ENCODE measurements around the gene KRTAP5-3. TPM values are rescaled to one million over a fixed set of nuclear protein-coding genes. Genes with fewer than 3 reads are reported as not detected.

KRTAP5-3 gene, protein sequence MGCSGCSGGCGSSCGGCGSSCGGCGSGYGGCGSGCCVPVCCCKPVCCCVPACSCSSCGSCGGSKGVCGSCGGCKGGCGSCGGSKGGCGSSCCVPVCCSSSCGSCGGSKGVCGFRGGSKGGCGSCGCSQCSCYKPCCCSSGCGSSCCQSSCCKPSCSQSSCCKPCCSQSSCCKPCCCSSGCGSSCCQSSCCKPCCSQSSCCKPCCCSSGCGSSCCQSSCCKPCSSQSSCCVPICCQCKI
- not detected for total RNA-seq

DNA sequence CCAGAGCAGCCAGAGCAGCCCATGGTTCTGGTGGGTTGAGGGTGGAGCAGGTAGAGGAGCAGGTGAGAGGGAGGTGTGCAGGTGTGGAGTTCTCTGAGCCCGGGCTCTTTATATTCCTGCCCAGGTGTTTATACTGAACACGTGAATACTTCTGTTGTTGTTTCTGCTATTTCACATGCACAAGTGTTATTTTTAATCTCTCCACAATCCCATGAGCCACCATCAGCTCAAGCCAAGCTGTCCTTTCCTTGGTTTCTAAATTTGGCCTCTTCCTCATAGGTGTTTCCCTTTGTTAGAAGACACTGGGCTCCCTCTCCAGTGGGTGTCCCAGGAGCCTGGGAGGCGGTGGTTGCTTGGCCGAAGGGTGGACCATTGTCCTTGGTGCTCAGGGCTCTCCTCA is at the start of gene KRTAP5-3:
Gene KRTAP5-3, minus strand, starts transcription at position 101 of the 400 bp plus-strand sequence. Its CDS starts 78 bp downstream, at position 23.
- TF ChIP-seq, protein P1, sequence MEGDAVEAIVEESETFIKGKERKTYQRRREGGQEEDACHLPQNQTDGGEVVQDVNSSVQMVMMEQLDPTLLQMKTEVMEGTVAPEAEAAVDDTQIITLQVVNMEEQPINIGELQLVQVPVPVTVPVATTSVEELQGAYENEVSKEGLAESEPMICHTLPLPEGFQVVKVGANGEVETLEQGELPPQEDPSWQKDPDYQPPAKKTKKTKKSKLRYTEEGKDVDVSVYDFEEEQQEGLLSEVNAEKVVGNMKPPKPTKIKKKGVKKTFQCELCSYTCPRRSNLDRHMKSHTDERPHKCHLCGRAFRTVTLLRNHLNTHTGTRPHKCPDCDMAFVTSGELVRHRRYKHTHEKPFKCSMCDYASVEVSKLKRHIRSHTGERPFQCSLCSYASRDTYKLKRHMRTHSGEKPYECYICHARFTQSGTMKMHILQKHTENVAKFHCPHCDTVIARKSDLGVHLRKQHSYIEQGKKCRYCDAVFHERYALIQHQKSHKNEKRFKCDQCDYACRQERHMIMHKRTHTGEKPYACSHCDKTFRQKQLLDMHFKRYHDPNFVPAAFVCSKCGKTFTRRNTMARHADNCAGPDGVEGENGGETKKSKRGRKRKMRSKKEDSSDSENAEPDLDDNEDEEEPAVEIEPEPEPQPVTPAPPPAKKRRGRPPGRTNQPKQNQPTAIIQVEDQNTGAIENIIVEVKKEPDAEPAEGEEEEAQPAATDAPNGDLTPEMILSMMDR (IDR thresholded peaks at IDR 0.05) = no peak
- no peaks in the 10 kb centered on the region for H3K27me3 ChIP-seq

DNA sequence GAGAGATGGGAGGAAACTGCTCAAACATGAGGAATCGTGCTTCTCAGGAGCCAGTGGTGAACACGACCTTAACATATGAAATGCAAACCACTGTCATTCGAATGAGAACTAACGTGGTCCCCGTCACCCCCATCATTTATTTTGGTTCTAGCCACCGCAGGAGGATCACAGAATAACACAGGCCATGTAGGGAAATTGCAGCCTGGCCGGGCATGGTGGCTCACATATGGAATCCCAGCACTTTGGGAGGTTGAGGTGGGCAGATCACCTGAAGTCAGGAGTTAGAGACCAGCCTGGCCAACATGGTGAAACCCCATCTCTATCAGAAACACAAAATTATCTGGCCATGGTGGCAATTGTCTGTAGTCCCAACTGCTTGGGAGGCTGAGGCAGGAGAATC is 48.4 kb upstream of the KRTAP5-3 start:
- no peaks in the 10 kb centered on the region for H3K36me3 ChIP-seq
- H3K27me3 ChIP-seq = no peaks in the 10 kb centered on the region
- TF ChIP-seq, protein P1 (IDR thresholded peaks at IDR 0.05) = no peak
- H3K4me3 ChIP-seq = no peak overlapping the region
- H3K27ac ChIP-seq = no peak overlapping the region
- no peaks in the 10 kb centered on the region for H3K9me3 ChIP-seq
- no peaks in the 10 kb centered on the region for H3K4me1 ChIP-seq
- DNase-seq (ENCODE audit: low spot score) = no peak

More for the DNA sequence above, at the start of gene KRTAP5-3:
- Histone ChIP-seq H3K27ac (no peak within 1 kb of the TSS), H3K4me3 (no peak within 1 kb of the TSS), H3K36me3 (no peaks in the 10 kb centered on the region), H3K9me3 (no peaks in the 10 kb centered on the region), H3K4me1 (peaks cover 0 to 7% of the 10 kb centered on the region in 2 donors)
- DNase-seq (ENCODE audit: low spot score) = no peak

DNA sequence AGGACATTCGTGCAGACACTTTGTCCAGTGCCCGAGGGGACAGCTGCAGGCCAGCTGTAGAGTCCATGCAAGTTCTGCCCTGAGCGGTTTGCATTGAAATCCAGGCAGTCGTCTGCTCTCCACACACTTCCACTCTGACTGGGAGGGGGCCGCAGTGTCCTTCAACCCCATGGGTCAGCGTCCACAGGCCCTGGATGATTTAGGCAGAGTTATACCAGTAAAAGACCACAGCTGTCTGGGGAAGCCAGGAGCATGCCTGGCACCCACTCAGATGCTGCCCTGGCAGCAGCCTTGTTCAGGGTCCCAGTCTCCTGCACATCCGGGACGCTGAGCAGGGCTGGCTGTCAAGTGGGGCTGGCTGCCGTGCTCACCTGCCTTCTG is 47.8 kb upstream of the KRTAP5-3 start:
- Histone ChIP-seq H3K27ac (no peak overlapping the region), H3K4me1 (no peaks in the 10 kb centered on the region), H3K36me3 (no peaks in the 10 kb centered on the region), H3K27me3 (no peaks in the 10 kb centered on the region), H3K9me3 (no peaks in the 10 kb centered on the region), H3K4me3 (no peak overlapping the region)
- no peak for DNase-seq (ENCODE audit: low spot score)
- TF ChIP-seq, protein P1 (IDR thresholded peaks at IDR 0.05) = no peak

DNA sequence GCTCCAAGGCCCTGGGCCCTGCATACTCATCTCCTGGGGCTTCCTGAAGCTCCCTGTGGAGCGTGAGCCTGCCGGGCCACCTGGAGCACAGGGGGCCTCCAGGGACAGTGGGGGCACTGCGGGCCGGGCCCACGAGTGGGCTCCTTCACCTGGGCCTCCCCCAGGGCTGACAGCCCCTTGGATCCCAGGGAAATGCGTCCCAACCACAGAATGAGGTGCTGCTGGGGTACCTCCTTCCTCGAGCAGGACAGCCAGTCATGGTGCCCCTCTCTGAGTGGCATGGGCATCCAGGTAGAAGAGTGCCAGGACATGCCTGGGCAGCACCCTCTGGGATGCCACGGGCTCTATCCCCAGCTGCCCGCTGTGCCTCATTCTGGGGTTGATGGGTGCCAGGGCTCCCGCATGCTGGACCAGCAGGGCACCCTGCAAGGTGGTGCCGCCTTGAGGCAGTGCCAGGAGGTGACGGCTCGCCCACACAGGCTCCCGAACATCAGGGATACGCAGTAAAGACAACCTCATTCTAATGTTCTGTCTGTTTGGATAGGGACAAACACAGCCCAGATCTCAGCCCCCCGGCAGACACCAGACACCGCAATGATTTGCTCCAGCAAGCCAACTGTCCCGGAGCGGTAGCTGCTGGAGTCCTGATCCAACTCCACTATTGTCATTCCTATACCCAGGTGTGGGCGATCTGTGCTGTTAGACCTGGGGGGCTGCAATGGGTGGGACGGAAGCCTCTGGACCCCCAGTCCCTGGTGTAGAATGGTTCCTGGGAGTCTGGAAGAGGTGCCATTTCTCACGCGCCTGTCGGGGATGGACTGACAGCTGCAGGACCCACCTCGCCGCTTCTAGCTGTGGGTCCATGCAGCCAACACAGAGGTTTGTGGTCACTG is 47.2 kb upstream of the KRTAP5-3 start:
- Histone ChIP-seq H3K9me3 (no peaks in the 10 kb centered on the region), H3K4me1 (no peaks in the 10 kb centered on the region), H3K27ac (no peak overlapping the region), H3K4me3 (no peak overlapping the region), H3K36me3 (no peaks in the 10 kb centered on the region), H3K27me3 (no peaks in the 10 kb centered on the region)
- no peak for DNase-seq (ENCODE audit: low spot score)
- TF ChIP-seq, protein P1 (IDR thresholded peaks at IDR 0.05) = no peak

DNA sequence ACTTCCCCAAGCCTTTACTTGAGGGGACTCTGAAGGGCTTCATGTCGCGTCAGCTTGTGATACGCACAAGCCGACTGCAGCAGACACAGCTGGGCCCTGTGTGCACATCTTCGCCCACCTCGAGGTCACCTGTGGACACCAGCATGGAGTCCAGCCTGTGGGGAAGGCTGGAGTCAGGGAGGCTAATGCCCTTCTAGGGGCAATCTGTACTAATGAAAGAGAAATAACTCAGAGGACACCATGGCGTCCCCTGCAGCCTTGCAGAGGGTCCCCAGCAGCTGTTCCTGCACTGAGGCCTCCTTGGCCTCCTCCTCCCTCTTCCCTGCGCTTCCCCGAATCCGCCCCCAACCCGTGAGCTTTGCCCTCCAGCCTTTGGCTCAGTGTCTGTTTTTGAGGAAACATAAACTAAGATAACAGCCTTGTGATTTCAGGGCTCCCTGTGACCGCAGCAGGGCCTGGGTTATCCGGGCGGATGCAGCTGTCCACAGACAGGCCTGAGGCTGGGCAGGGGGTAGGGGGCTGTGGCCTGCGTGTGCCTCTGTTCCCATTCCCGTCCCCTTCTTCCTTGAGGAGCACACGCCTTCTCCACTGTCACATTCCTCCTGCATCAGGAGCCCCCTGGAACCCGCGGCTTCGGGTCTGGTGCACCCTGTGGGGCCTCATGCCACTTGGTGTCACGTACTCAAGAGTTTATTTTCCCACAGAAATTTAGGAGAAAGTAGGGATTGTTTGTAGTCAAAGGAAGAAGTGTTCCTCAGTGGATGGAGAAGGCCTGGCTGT is 46.3 kb upstream of the KRTAP5-3 start:
- no peaks in the 10 kb centered on the region for H3K36me3 ChIP-seq
- DNase-seq (ENCODE audit: low spot score) = no peak
- no peaks in the 10 kb centered on the region for H3K9me3 ChIP-seq
- no peaks in the 10 kb centered on the region for H3K4me1 ChIP-seq
- TF ChIP-seq, protein P1 (IDR thresholded peaks at IDR 0.05) = no peak
- H3K4me3 ChIP-seq = no peak overlapping the region
- H3K27ac ChIP-seq = no peak overlapping the region
- H3K27me3 ChIP-seq = no peaks in the 10 kb centered on the region

Data from right atrium auricular region (tissue), 2 donors.